BE2C (cell line): ENCODE measurements around the gene TUBD1.
"Not testable (repeated sequence)": the region's sequence is repeated elsewhere in the genome, so short reads cannot be mapped to it uniquely, and the experiment has no call there.

Source experiments
- DNase-seq: peaks from one replicate; pipeline ENCODE4 v3.0.0-alpha.2; 2020
- H3K27me3 ChIP-seq: fragments of 250-450 bp; sonication (Bioruptor Pico); 2 replicates; pipeline ENCODE4 v1.5.1; 2020; ENCODE audit warnings: mild to moderate bottlenecking
- H3K36me3 ChIP-seq: fragments of 250-450 bp; sonication (Bioruptor Pico); 2 replicates; pipeline ENCODE4 v1.5.1; 2020; ENCODE audit warnings: mild to moderate bottlenecking
- H3K4me1 ChIP-seq: fragments of 250-450 bp; sonication (Bioruptor Pico); 2 replicates; pipeline ENCODE4 v1.5.1; 2020
- H3K4me3 ChIP-seq: 2 replicates; pipeline ENCODE4 v1.5.1; 2011; ENCODE audit warnings: low read depth, low read length
- H3K9me3 ChIP-seq: fragments of 250-450 bp; sonication (Bioruptor Pico); 2 replicates; pipeline ENCODE4 v1.5.1; 2020
- TF ChIP-seq, protein P1 (sequence below): IDR thresholded peaks from 2 replicates; pipeline ENCODE4 v1.5.1; 2012; ENCODE audit warnings: mild to moderate bottlenecking, low read depth, low read length

The TUBD1 gene

DNA sequence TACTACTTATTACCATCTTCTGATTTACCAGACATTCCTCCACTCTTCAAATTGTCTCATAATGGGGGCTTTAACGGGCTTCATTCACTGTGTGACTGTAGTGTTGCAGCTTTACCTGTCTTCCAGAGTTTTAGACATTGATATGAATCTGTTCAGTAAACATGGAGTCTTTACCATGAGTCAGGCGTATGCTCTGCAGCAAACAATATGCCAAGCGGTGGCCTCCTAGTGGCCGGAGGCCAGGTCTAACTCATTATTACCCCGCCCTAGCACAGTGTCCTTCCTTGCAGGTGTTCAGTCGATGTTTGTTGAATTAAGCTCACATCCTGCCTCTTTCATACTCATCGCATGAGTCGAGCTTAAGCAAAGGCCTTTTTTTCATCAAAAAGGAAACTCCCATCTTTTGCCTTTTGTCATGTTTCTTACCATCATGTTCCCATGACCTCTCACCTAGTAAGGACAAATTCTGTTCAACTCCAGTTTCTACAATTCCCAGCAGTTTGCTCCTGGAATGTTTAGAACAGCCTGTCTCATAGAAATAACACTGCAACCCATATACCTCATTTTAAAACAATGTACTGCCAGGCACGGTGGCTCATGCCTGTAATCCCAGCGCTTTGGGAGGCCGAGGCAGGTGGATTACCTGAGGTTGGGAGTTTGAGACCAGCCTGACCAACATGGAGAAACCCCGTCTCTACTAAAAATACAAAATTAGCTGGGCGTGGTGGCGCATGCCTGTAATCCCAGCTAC, 39.4 kb downstream of the TUBD1 start:
- peak; percentile 49 for DNase-seq
- Histone ChIP-seq H3K4me1 (no peaks in the 10 kb centered on the region; the same call in 1 of the 2 replicates), H3K36me3 (no peaks in the 10 kb centered on the region), H3K4me3 (no peak overlapping the region), H3K9me3 (no peaks in the 10 kb centered on the region; the same call in 1 of the 2 replicates), H3K27me3 (no peaks in the 10 kb centered on the region; the same call in 1 of the 2 replicates)
- TF ChIP-seq, protein P1, sequence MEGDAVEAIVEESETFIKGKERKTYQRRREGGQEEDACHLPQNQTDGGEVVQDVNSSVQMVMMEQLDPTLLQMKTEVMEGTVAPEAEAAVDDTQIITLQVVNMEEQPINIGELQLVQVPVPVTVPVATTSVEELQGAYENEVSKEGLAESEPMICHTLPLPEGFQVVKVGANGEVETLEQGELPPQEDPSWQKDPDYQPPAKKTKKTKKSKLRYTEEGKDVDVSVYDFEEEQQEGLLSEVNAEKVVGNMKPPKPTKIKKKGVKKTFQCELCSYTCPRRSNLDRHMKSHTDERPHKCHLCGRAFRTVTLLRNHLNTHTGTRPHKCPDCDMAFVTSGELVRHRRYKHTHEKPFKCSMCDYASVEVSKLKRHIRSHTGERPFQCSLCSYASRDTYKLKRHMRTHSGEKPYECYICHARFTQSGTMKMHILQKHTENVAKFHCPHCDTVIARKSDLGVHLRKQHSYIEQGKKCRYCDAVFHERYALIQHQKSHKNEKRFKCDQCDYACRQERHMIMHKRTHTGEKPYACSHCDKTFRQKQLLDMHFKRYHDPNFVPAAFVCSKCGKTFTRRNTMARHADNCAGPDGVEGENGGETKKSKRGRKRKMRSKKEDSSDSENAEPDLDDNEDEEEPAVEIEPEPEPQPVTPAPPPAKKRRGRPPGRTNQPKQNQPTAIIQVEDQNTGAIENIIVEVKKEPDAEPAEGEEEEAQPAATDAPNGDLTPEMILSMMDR, result peak; percentile 50

DNA sequence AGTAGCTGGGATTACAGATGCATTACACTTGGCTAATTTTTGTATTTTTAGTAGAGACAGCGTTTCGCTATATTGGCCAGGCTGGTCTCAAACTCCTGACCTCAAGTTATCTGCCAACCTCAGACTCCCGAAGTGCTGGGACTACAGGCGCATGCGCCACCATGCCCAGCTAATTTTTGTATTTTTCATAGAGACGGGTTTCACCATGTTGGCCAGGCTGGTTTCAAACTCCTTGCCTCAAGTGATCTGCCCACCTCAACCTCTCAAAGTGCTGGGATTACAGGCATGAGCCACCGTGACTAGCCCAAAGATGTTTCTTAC, 39.9 kb downstream of the TUBD1 start:
- H3K36me3 ChIP-seq, result not testable (repeated sequence)

DNA sequence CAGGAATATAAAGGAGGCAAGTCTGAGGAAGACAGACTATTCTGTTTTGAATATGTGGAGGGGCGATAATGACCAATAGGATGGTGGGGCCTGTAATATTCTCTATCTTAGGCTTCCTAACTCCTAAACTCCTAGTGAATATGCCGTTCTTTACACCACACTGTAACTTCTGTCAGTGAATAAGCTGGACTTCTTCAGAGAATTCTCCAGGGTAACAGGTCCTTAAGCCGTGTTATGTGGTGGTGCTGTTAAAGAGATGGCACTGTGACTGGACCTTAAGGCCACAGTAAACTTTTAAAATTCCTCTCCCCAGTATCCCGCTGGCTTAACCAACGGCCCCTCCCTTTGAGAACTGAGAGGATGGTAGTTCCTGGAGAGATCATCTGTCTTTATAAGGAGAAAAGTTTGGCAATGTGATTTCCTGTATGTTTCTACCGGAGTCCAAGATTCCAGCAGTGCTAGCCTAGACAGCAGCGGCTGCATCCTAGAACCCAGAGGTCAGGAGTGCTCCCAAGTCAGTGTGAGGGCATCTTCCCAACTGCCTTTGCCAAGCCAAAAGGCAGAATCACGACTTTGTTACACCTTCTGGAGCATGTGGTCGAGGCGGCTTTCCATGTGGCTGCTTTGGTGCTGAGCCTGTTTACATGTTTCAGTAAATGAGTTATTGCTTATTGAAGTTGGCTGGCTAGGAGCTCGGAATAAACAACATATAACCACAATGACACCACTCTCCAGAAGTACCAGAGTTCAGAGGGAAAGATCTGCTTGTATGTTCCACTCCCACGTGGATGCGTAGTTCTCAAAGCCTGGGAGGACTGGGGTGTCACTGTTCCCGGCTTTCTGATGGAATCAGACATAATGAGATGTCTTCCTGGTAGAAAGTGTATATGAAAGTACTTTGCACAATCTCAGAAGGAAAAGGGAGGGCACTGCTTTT, 41.0 kb downstream of the TUBD1 start:
- Histone ChIP-seq H3K27me3 (no peaks in the 10 kb centered on the region; the same call in 1 of the 2 replicates), H3K36me3 (no peaks in the 10 kb centered on the region), H3K9me3 (no peaks in the 10 kb centered on the region; the same call in 1 of the 2 replicates), H3K4me1 (no peaks in the 10 kb centered on the region), H3K4me3 (no peak overlapping the region)
- TF ChIP-seq, protein P1, result no peak
- no peak for DNase-seq

More for the DNA sequence above, 39.9 kb downstream of the TUBD1 start:
- not testable (repeated sequence) for H3K9me3 ChIP-seq, DNase-seq, H3K4me3 ChIP-seq, H3K27me3 ChIP-seq, H3K4me1 ChIP-seq

DNA sequence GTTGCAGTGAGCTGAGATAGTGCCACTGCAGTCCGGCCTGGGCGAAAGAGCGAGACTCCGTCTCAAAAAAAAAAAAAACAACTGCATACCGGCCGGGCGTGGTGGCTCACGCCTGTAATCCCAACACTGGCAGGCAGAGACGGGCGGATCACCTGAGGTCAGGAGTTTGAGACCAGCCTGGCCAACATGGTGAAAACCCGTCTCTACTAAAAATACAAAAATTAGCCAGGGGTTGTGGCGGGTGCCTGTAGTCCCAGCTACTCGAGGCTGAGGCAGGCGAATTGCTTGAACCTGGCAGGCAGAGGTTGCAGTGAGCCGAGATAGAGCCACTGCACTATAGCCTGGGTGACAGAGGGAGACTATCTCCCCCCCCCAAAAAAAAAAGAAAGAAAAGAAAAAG, 42.4 kb downstream of the TUBD1 start:
- H3K4me1 ChIP-seq, H3K36me3 ChIP-seq, H3K9me3 ChIP-seq, H3K27me3 ChIP-seq, DNase-seq, H3K4me3 ChIP-seq: not testable (repeated sequence)

DNA sequence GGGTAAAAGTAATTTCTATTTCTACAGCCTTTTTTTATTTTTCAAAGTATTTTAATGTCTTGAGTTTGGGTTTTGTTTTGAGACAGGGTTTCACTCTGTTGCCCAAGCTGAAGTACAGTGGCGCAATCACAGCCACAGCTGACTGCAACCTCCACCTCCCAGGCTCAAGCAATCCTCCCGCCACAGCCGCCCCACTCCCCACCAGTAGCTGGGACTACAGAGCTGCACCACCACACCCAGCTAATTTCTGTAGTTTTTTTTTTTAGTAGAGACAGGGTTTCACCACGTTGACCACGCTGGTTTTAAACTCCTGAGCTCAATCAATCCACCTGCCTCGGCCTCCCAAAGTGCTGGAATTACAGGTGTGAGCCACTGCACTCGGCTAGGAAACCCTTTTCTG, 44.0 kb downstream of the TUBD1 start:
- Histone ChIP-seq H3K4me3 (no peak overlapping the region), H3K36me3 (no peaks in the 10 kb centered on the region), H3K4me1 (no peaks in the 10 kb centered on the region), H3K27me3 (no peaks in the 10 kb centered on the region), H3K9me3 (no peaks in the 10 kb centered on the region; the same call in 1 of the 2 replicates)
- TF ChIP-seq, protein P1, result no peak
- no peak for DNase-seq

DNA sequence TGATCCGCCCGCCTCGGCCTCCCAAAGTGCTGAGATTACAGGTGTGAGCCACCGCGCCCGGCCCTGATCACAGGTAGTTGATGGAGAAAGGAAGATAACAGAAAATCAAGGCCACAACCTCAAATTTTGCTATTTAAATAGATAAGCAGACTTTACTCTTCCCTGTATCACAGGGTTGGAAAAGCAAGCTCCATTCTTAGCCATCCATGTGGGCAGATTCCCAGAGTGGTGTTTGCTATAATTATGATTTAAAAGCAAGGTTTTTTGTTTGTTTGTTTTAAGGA, 44.4 kb downstream of the TUBD1 start:
- TF ChIP-seq, protein P1, result no peak
- H3K9me3 ChIP-seq, result no peaks in the 10 kb centered on the region; the same call in 1 of the 2 replicates
- H3K4me1 ChIP-seq, result no peaks in the 10 kb centered on the region
- H3K36me3 ChIP-seq, result no peaks in the 10 kb centered on the region
- DNase-seq, result no peak
- no peak overlapping the region for H3K4me3 ChIP-seq
- H3K27me3 ChIP-seq, result no peaks in the 10 kb centered on the region
